Fibroblast of pulmonary artery (primary cell): ENCODE data around the gene MRTFA.

Source experiments
- DNase-seq: peaks from one replicate; pipeline ENCODE4 v3.0.0-alpha.2; 2010; ENCODE audit warnings: low read depth
- H3K4me3 ChIP-seq: replicated peaks from 2 replicates; pipeline ENCODE4 v1.5.1; 2011; ENCODE audit warnings: low read depth, mild to moderate bottlenecking, control low read depth, low read length, moderate library complexity
- CTCF ChIP-seq: IDR thresholded peaks from 2 replicates; pipeline ENCODE4 v1.5.1; 2011; ENCODE audit warnings: mild to moderate bottlenecking, control low read depth, low read length, inconsistent platforms; ENCODE audit errors: missing control alignments

MRTFA gene

GRCh38 chr22:40394607-40395006 is 241.9 kb downstream of the MRTFA start:
- TF ChIP-seq CTCF, result no peak
- no peak overlapping the region for H3K4me3 ChIP-seq
- no peak for DNase-seq

- peak; percentile 52 for DNase-seq
- no peak overlapping the region for H3K4me3 ChIP-seq
- TF ChIP-seq CTCF, result no peak
Measured at GRCh38 chr22:40392618-40393017, 243.9 kb downstream of the MRTFA start.

- no peak for DNase-seq
- H3K4me3 ChIP-seq, result no peak overlapping the region
- no peak for TF ChIP-seq CTCF
Measured at GRCh38 chr22:40391417-40391816, 245.1 kb downstream of the MRTFA start.

GRCh38 chr22:40388231-40388630 is 248.3 kb downstream of the MRTFA start:
- TF ChIP-seq CTCF, result no peak
- H3K4me3 ChIP-seq, result no peak overlapping the region
- DNase-seq, result no peak

- no peak for DNase-seq
- no peak for TF ChIP-seq CTCF
- H3K4me3 ChIP-seq, result no peak overlapping the region
Measured at GRCh38 chr22:40387746-40388145, 248.8 kb downstream of the MRTFA start.

GRCh38 chr22:40385036-40385782 is 251.3 kb downstream of the MRTFA start:
- no peak overlapping the region for H3K4me3 ChIP-seq
- TF ChIP-seq CTCF, result no peak
- DNase-seq, result no peak

- H3K4me3 ChIP-seq, result no peak overlapping the region
- DNase-seq, result peak; percentile 90
- TF ChIP-seq CTCF, result no peak
Measured at GRCh38 chr22:40383905-40384304, 252.6 kb downstream of the MRTFA start.
